Measurements from ENCODE around the gene GCC1. TPM values are rescaled to one million over a fixed set of nuclear protein-coding genes. Genes with fewer than 3 reads are reported as not detected.
"Not testable (repeated sequence)": the region's sequence is repeated elsewhere in the genome, so short reads cannot be mapped to it uniquely, and the experiment has no call there.

GCC1 gene
- total RNA-seq, 4 donors from 2014 or later: 16.0 to 18.3 (median 17.9) TPM

- WGBS, 2 donors: 72 to 74% methylated on average over 2 of the region's 2 CpGs
- Histone ChIP-seq H3K4me1 (no peaks in the 10 kb centered on the region), H3K27me3 (no peaks in the 10 kb centered on the region), H3K36me3 (no peaks in the 10 kb centered on the region), H3K4me3 (no peak overlapping the region), H3K9me3 (no peaks in the 10 kb centered on the region), H3K27ac (no peak overlapping the region)
- TF ChIP-seq CTCF (IDR thresholded peaks at IDR 0.05) (no peak), POLR2A (IDR thresholded peaks at IDR 0.05) (no peak), EP300 (IDR thresholded peaks at IDR 0.05) (no peak)
- no peak for DNase-seq (ENCODE audit: low spot score in 2 of 2)
Measured at GRCh38 chr7:127557803-127558202, 27.6 kb downstream of the GCC1 start.

GRCh38 chr7:127556404-127556803, 29.0 kb downstream of the GCC1 start:
- no peaks in the 10 kb centered on the region for H3K27me3 ChIP-seq
- H3K4me1 ChIP-seq: no peaks in the 10 kb centered on the region
- H3K9me3 ChIP-seq: no peaks in the 10 kb centered on the region
- no peak overlapping the region for H3K4me3 ChIP-seq
- H3K36me3 ChIP-seq: no peaks in the 10 kb centered on the region
- no peak for DNase-seq (ENCODE audit: low spot score in 2 of 2)
- no peak for TF ChIP-seq CTCF (IDR thresholded peaks at IDR 0.05)
- no peak for TF ChIP-seq EP300 (IDR thresholded peaks at IDR 0.05)
- TF ChIP-seq POLR2A (IDR thresholded peaks at IDR 0.05): no peak
- H3K27ac ChIP-seq: no peak overlapping the region
- WGBS, 2 donors: 89% methylated on average over 2 of the region's 2 CpGs

- Histone ChIP-seq H3K36me3 (no peaks in the 10 kb centered on the region), H3K27me3 (no peaks in the 10 kb centered on the region), H3K27ac (no peak overlapping the region), H3K4me3 (no peak overlapping the region), H3K4me1 (no peaks in the 10 kb centered on the region), H3K9me3 (no peaks in the 10 kb centered on the region)
- DNase-seq (ENCODE audit: low spot score in 2 of 2): no peak
- TF ChIP-seq POLR2A (IDR thresholded peaks at IDR 0.05): no peak
- 82 to 89% methylated on average over 4 of the region's 4 CpGs for WGBS, 2 donors
Measured at GRCh38 chr7:127551941-127552340, 33.5 kb downstream of the GCC1 start.

GRCh38 chr7:127550247-127550646, 35.1 kb downstream of the GCC1 start:
- Histone ChIP-seq H3K4me1 (no peaks in the 10 kb centered on the region), H3K27me3 (no peaks in the 10 kb centered on the region), H3K4me3 (no peak overlapping the region), H3K27ac (no peak overlapping the region), H3K9me3 (peaks cover 0 to 14% (median 0%) of the 10 kb centered on the region in 4 donors), H3K36me3 (no peaks in the 10 kb centered on the region)
- TF ChIP-seq EP300 (IDR thresholded peaks at IDR 0.05) (no peak), POLR2A (IDR thresholded peaks at IDR 0.05) (no peak), CTCF (IDR thresholded peaks at IDR 0.05) (no peak)
- DNase-seq (ENCODE audit: low spot score in 2 of 2): no peak
- WGBS, 2 donors: 33 to 38% methylated on average over 1 of the region's 1 CpG

GRCh38 chr7:127546313-127546712, 39.1 kb downstream of the GCC1 start:
- Histone ChIP-seq H3K9me3 (peaks cover 0 to 14% (median 0%) of the 10 kb centered on the region in 4 donors), H3K27me3 (no peaks in the 10 kb centered on the region), H3K27ac (no peak overlapping the region), H3K4me1 (no peaks in the 10 kb centered on the region), H3K4me3 (no peak overlapping the region), H3K36me3 (no peaks in the 10 kb centered on the region)
- TF ChIP-seq POLR2A (IDR thresholded peaks at IDR 0.05) (no peak), CTCF (IDR thresholded peaks at IDR 0.05) (no peak), EP300 (IDR thresholded peaks at IDR 0.05) (no peak)
- DNase-seq (ENCODE audit: low spot score in 2 of 2): no peak
- WGBS, 2 donors: 80 to 83% methylated on average over 1 of the region's 1 CpG

- TF ChIP-seq EP300 (IDR thresholded peaks at IDR 0.05) (no peak), POLR2A (IDR thresholded peaks at IDR 0.05) (no peak), CTCF (IDR thresholded peaks at IDR 0.05) (no peak)
- no peak overlapping the region for H3K27ac ChIP-seq
- peaks cover 0 to 13% (median 0%) of the 10 kb centered on the region in 4 donors for H3K9me3 ChIP-seq
- H3K36me3 ChIP-seq: no peaks in the 10 kb centered on the region
- peaks cover 0 to 6% (median 0%) of the 10 kb centered on the region in 4 donors for H3K4me1 ChIP-seq
- 83 to 92% methylated on average over 4 of the region's 4 CpGs for WGBS, 2 donors
- DNase-seq (ENCODE audit: low spot score in 2 of 2): no peak
- H3K27me3 ChIP-seq: peaks cover 0 to 16% of the 10 kb centered on the region in 2 donors
- no peak overlapping the region for H3K4me3 ChIP-seq
Measured at GRCh38 chr7:127541548-127541947, 43.8 kb downstream of the GCC1 start.

- not testable (repeated sequence) for H3K27ac ChIP-seq; DNase-seq (ENCODE audit: low spot score in 2 of 2); H3K36me3 ChIP-seq; H3K9me3 ChIP-seq; H3K4me3 ChIP-seq; H3K4me1 ChIP-seq
- peaks cover 0 to 16% of the 10 kb centered on the region in 2 donors for H3K27me3 ChIP-seq
- WGBS, 2 donors: 78 to 84% methylated on average over 10 of the region's 10 CpGs
Measured at GRCh38 chr7:127540461-127540860, 44.9 kb downstream of the GCC1 start.
